GM19035 (cell line): Measurements from ENCODE around the gene HS3ST5.

Source experiments
- ATAC-seq: cut with Tn5 transposase; IDR thresholded peaks from one replicate; pipeline ENCODE4 v1.9.1; 2021; ENCODE audit not compliant: unreplicated experiment

HS3ST5 gene, protein sequence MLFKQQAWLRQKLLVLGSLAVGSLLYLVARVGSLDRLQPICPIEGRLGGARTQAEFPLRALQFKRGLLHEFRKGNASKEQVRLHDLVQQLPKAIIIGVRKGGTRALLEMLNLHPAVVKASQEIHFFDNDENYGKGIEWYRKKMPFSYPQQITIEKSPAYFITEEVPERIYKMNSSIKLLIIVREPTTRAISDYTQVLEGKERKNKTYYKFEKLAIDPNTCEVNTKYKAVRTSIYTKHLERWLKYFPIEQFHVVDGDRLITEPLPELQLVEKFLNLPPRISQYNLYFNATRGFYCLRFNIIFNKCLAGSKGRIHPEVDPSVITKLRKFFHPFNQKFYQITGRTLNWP

DNA sequence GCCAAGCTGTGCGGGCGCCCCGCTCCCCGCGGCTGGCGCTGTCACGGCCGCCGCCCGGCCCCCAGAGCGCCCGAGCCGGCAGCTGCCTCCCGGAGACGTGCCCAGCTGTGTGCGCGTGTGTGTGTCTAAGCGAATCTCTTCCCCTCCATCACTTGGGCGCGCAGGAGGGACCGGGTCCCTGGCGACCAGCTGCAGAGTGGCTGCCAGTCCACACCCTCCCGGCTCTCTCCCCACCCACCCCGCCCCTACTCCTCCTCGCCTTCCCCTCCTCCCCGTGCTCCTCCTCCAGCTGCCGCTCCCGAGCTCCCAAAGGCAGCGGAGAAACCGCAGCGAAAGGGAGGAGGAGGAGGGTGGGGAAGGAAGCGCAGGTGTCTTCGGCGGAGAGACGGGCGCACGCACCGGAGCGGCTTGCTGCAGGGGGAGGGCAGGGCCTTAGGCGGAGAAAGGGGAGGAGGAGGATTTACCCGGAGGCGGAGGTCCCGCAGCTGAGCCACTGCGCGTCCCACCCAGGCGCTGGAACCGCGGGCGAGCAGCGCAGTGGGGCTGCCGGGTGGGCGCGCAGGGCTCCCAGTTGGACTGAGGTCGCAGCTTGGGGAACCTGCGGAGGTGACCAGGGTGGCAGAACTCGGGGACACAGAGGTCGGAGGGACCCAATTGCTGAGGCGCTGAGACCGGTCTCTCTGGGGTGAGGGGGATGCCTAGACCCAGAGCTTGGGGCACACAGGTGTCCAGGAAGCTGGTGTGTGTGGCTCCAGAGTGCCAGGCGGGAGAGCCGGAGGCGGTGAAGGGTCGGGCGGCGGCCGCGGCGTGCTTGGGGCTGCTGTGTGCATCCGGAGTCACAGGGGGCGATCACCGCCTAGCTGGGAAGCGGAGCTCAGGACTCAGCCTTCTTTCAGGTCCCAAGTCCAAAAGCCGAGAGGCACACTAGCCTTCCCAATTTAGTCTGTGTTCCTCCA lies at the start of gene HS3ST5:
HS3ST5 (minus strand) TSS at position 198 of the 956 bp plus-strand sequence. CDS start 280,178 bp downstream, outside the sequence.
- ATAC-seq: peak; percentile 40

DNA sequence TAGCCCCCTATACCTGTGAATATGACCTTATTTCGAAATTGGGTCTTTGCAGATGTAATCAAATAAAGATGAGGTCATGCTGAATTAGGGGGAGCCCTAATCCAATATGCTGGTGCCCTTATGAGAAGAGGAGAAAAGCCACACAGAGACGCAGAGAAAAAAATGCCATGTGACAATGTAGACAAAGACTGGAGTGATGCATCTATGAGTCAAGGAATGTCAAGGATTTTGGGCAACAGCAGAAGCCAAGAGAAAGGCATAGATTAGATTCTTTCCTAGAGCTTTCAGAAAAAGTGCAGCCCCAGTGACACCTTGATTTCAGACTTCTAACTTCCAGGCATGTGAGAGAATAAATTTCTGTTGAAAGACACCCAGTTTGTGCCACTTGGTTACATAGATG lies 47.4 kb upstream of the HS3ST5 start:
- no peak for ATAC-seq

DNA sequence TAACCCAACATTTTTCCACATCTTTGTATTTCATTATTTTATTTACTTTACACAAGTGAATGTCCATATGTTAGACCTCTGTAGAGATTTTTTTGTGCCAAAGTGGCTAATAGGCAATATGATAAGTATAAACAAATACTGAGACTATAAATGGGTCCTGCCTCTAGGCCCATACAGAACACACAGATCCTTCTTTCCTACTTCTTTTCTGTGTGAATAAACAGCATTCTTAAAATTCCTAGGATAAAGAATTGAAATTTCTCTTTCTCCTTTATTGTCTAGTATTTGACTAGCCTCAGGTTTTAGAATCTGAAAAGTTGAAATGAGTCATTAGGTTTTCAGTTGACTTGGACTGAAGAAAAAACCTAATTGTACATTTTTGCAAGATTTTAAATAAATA lies 46.3 kb upstream of the HS3ST5 start:
- no peak for ATAC-seq

DNA sequence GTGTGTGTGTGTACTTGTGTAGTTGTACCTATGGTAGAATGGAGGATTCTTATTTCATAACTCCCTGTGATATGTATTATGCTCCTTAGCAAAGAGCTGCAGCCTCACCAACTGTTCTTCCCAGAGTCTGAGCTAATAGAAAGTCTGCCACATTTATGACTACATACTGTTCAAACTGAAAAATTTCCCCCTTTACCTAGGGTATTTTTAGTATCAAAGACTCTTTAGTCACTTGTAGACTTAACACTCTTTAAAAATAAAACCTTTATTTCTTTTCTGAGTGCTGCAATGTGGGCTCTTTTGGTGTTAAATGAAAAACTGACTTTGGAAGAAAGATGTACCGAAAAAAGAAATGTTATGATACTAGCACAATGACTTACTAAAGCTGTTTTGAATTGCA lies 39.6 kb upstream of the HS3ST5 start:
- no peak for ATAC-seq

DNA sequence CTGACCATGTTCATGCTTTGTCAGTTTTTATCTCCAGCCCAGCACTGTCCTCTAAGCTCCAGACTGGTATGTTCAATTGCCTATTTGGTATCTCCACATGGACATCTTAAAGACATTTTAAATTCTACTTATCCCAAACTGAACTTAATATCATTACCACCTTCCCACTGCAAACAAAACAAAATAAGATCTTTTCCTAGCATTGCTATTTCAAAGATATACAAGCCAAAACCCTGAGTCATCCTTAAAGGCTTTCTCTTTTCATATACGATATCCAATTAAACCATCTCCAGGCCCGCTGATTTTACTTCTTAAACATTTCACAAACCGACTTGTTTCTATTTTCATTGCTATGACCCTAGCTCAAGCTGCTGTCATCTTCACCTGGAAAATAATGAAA lies 35.1 kb upstream of the HS3ST5 start:
- ATAC-seq: no peak

DNA sequence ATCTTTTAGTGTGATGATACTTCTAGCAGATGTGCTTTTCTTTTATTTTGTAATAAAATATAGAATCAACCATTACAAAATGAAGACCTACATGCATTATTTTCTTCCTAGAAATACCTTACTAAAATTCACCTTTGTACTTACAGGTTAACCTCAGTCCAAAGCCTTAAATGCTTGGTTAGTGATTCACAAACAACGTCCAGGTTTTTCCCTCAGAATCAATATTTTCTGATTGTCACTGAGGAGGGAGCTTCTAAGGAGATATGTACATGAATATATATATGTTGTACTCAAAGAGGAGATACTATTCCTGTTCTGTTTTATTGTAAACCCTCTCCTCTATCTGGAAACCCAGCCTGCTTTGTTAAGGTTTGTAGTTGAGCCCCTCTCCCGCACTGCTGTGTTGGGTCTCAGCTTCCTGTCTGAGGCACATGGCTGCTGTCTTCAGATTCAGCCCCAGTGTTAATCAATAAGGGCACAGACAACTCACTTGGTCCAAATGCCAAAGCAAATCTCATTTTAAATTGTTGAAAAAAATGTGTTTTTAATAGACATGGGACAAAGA lies 33.9 kb upstream of the HS3ST5 start:
- ATAC-seq: no peak

DNA sequence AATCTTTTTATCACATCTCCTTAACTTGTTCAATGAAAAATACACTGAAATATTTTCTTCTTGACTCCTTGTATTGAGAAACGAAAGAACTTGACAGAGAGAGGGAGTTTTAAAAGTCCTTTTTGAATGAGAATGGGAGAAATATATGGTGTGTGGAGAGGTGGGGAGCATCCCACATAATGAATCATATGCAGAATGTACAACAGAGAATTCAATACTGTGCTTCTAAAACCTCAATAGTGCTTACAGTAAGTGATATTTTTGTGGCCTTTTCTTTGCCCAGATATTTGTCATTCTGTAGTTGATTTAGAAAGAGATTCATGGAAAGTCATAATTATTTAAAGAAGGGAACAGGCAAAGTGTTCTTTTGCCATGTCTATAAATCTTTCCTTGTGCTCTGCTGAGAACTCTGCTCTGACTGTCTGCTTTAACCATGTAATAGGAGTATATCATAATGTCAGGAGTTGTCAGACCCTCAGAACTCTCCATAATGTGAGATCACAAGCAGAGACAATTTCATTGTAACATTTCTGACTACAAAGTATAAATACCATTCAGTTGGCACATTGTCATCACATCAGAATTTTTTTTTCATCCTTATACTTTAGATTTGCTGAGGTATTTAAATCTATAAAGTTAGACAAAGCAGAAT lies 32.8 kb upstream of the HS3ST5 start:
- ATAC-seq: no peak

DNA sequence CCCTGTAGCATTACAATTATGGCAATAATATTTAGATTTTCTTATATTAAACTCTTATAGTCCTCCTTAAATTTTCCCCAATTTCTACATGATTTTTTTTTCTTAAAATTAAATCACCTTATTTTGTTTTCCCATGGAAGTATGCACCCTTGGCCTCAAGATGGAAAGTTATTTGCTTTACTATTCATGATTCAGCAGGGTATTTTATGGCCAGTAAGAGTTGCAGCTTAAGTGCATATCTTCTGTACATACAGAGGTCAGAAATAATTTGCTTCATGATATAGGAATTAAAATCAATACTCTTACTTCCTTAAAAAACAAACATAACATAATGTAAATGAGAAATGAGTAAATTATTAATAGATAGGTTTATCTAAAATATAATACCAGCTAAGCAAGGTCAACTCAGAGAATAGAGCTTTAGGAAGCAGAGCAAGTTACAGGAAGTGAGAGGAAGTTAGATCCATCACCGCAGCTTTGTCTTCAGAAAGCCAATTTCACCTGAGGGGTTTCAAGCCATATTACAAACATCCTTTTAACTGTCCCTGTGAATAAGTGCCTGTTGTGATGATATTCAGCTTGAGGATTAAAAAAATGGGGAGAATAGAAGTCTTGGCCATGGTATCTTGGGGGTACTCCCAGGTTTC lies 24.6 kb upstream of the HS3ST5 start:
- ATAC-seq: no peak

DNA sequence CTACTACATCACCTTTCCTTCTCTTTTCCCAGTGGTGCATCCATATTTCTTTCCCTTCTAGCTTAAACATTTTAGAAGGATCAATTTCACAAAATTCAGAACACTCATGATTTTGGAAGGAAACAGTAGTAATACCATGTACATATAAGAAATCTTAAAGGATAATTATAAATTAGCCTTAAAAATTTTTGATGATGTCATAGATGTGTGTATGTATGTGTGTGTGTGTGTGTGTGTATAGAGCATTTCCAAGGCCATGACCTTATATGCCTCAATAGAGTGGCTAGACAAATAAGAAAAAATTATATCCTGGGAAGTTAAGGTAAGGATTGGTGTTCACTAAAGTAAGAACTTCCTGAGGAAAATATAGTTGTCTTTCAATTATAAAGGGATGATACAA lies 24.1 kb upstream of the HS3ST5 start:
- ATAC-seq: no peak

DNA sequence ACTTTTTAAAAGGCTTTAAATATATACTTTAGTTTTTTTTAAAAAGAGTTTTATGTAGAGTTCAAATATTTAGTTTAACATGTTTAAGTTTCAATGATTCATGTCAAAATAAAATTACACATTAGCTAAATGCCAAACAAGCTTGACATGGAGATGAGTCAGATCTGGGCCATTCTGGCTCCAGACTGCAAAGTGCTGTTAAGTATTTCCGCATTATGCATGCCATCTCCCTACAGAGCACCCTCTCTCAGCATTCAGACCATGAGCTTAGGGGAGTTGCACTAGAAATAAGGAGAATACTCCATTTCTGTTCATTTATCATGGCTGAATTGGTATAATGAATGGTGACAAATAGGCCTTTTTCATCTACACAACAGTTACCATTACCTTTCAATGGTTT lies 21.5 kb upstream of the HS3ST5 start:
- no peak for ATAC-seq

DNA sequence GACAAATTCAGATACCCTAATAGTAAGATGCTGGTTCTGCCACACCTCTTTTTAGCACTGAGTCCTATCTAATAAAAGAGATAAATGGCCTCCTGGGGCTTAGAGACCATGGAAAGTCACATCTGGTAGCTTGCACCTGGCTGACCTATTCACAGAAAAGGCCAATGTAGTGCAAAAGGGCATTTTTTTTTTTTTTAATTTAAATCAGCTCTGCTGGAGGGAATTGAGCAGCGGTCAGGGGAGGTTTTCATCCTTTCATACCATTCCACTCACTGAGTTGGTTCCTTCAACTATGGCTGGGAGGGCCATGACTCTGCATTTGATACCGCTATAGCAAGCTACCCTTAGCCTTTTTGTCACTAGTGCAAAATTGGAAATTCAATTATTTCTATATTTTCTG lies 20.1 kb upstream of the HS3ST5 start:
- ATAC-seq: no peak

DNA sequence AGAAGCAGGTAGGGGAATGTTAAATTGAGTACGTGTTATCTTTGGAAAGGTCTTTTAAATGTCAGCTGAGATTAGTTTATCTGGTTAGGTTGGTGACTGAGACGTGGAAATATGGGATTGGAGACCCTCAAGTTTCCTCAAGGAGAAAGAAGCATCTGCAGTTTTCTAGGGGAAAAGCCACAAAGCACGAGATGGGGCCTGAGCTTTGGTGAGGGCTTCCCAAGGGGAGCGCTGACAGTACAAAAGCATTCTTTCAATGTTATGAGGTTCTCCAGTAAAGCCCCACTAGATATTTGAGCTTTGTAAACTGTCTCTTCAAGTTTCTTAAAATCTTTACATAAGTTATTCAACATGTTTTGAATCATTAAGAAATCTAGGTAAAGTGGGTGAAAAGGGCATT lies 19.6 kb upstream of the HS3ST5 start:
- ATAC-seq: no peak

DNA sequence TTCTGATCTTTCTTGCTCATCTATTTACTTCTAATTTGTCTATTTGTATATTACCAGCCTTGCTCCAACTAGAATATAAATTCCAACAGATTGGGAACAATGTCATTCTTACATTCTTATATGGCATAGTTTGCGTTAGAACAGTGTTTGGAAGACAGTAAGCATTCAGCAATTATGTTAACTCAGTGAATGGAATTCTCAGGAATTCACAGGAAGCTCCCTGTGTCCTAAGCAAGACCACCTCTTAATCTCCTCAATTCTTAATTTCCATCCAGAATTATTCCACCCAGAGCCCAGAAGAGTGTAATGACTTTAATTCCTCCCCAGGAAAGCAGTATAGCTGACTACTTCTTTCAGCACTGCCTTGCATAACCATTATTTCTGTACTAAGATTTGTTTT lies 18.2 kb upstream of the HS3ST5 start:
- no peak for ATAC-seq

DNA sequence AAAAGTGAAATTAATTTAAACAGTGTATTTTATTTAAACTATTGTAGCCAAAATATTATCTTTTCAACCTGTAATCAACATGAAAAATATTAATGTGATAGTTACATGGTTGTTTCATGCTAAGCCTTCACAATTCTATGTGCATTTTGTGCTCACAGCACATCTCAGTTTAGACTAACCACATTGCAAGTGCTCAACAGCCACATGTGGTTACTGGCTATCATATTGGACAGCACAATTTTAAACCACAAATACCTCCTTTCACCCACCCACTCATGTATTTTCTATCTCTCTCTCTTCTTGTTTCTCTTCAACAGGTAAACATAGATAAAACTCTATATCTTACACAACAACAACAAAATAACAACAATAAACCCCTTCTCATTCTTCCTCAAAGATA lies 12.5 kb upstream of the HS3ST5 start:
- ATAC-seq: no peak

DNA sequence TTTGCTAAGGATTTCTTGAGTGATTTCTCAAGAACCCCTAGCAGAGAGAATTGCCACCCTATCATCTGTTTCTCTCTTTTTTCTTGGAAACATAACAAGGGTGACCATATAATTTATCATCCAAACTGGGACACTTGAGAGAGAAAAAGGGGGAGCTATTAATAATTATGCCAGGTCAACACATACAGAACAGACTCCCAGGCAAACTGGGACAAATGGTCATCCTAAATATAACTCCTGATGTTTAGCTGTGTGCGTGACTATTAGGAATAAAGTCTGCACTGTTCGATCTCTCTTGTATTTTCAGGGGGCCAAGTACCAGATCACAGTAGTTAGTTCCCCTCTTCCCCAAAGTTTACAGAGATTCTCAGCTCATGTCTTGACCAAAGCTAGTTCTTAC lies 11.7 kb upstream of the HS3ST5 start:
- no peak for ATAC-seq

DNA sequence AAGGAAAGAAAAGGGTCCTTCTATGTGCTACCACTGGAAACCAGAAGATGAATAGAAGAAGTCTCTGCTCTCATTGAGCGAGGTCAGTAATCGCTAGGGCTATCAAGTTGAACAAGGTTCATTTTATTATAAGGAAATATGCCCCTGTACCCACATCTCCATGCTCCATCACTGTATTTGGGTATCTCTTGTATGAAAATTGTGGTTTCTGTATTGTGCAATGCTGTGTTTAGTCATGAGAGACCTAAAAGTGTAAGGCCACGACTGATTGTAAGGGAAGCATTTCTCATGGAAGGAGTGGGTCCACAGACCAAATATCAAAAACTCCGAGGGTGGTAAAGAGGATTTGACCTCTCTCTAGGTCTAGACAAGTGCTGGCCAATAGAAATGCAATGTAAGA lies 3.6 kb upstream of the HS3ST5 start:
- ATAC-seq: no peak

DNA sequence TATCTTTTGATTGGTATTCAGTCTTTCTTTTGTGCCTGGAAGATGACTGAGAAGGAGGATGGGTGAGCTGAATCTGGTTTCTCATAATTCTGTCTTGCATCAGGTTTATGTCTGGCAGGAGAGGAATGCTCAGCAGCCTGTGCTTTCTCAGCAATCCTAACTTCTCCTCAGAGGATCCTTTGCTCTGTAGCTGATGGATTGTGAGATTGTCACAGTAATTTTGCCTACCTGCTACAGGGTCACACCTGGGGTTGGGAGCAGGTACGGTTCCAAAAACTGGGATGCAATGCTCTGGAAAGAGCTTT lies 2.1 kb upstream of the HS3ST5 start:
- ATAC-seq: no peak

DNA sequence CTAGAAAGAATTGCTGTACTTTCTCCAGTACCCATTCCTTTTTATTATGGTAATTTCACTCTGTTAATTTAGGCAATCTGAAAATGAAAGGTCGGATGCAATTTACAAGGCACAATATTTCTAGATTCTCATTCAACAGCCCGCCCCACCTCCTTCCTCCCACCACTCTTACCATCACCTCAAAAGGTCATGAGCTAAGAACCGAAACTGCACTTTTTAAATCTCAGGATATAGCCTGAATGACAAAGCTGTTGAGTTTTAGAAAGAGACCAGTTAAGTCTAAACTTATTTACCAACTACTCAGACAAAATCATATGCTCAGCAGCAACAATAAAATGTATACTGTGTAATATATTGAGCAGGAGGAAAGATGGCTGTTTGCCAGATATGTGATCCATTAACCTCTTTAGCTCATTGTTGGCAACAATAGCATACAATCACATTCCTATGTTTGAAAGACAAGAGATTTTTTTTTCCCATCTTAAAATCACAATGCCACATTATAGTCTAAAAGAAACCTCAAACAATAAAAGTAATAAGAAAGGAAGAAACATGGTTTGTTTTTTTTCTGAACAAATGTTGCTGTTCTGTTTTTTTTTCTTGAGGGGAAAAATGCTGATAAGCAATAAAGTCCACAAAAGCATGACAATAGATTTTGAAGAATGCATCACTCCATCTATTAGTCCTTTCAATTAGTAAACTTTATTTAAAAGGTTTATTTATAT lies 1.6 kb upstream of the HS3ST5 start:
- no peak for ATAC-seq

DNA sequence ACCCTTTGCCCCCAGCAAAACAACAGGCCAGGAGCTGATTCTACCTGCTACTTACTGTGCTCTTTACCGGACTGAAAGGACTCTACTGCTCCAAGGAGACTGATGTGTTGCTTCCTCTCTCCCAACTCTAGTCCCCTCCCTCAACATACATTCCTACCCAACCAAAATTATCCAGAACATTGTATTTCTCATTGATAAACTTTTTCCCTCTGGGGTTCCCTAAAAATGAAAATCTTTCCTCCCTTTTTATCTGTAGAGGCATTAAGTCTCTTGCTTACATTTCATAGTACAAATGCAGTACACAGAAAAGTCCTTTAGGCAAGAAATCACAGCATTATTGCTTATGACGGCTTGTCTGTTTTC lies 940 bp upstream of the HS3ST5 start:
- ATAC-seq: no peak

DNA sequence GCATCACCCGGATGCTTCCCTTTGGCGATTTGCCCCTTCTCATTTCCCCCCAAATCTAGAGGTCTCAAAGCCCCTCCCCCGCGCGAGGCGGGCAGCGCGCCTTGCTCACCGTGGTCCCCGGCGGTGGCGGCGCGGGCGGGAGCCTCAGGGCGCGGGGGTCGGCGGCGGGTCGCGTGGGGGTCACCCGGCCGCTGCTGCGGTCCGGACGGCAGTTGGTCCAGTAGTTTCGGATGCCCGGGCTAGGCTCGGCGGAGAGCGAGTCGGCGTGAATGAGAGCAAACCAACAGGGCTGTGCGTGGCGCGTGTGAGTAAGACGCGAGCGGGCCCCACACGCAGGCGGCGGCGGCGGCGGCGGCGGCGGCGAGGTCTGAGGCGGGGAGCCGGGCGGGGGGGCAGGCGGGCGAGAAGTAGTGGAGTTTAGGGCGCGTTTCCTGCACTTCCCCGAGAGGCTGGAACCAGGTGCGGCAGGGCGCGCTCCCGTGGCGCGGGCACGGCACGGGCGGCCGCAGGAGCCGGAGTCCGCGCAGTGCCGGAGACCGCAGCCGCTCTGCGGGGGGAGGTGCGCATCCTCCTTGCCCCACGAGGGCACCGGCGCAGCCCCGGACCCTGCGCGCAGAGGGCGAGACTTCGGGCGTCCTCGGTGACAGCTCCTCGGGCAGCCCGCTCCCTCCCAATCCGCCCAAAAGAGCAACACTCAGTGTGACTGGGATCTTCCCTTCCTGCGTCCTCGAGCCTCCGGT lies 567 bp downstream of the HS3ST5 start:
- peak; percentile 27 for ATAC-seq
